Measurements from ENCODE around the gene UGT1A7.

Gene UGT1A7

GRCh38 chr2:233671290-233672161 lies 10.2 kb upstream of the UGT1A7 start, which contains the start of gene UGT1A9:
Gene UGT1A9 (plus strand): TSS chr2:233671898. CDS start chr2:233671935, 37 bp downstream.
- H3K9me3 ChIP-seq (ENCODE audit: severe bottlenecking) = no peaks in the 10 kb centered on the region
- no peaks in the 10 kb centered on the region for H3K4me1 ChIP-seq (ENCODE audit: insufficient read depth, poor library complexity, severe bottlenecking)
- H3K36me3 ChIP-seq (ENCODE audit: low read depth) = no peaks in the 10 kb centered on the region
- no peak for TF ChIP-seq CTCF (IDR thresholded peaks at IDR 0.05; ENCODE audit: poor library complexity, severe bottlenecking)
- no peak within 1 kb of the TSS for H3K4me3 ChIP-seq (ENCODE audit: severe bottlenecking)
- H3K27me3 ChIP-seq (ENCODE audit: insufficient read depth, poor library complexity, severe bottlenecking) = no peaks in the 10 kb centered on the region
- DNase-seq (ENCODE audit: low spot score) = no peak
- no peak for ATAC-seq (ENCODE audit: low read depth)
- no peak within 1 kb of the TSS for H3K27ac ChIP-seq (ENCODE audit: poor library complexity, severe bottlenecking)

- Histone ChIP-seq H3K9me3 (ENCODE audit: severe bottlenecking) (no peaks in the 10 kb centered on the region), H3K4me1 (ENCODE audit: insufficient read depth, poor library complexity, severe bottlenecking) (no peaks in the 10 kb centered on the region), H3K4me3 (ENCODE audit: severe bottlenecking) (no peak overlapping the region), H3K27ac (ENCODE audit: poor library complexity, severe bottlenecking) (no peak overlapping the region), H3K36me3 (ENCODE audit: low read depth) (no peaks in the 10 kb centered on the region), H3K27me3 (ENCODE audit: insufficient read depth, poor library complexity, severe bottlenecking) (no peaks in the 10 kb centered on the region)
- TF ChIP-seq CTCF (IDR thresholded peaks at IDR 0.05; ENCODE audit: poor library complexity, severe bottlenecking) = no peak
- DNase-seq (ENCODE audit: low spot score) = no peak
- no peak for ATAC-seq (ENCODE audit: low read depth)
Observed at GRCh38 chr2:233672886-233673285, 8.8 kb upstream of the UGT1A7 start.

- no peak overlapping the region for H3K4me3 ChIP-seq (ENCODE audit: severe bottlenecking)
Observed at GRCh38 chr2:233673896-233674295, 7.8 kb upstream of the UGT1A7 start.

GRCh38 chr2:233674314-233674713 lies 7.4 kb upstream of the UGT1A7 start:
- Histone ChIP-seq H3K27me3 (ENCODE audit: insufficient read depth, poor library complexity, severe bottlenecking) (no peaks in the 10 kb centered on the region), H3K4me3 (ENCODE audit: severe bottlenecking) (no peak overlapping the region), H3K27ac (ENCODE audit: poor library complexity, severe bottlenecking) (no peak overlapping the region), H3K36me3 (ENCODE audit: low read depth) (no peaks in the 10 kb centered on the region), H3K4me1 (ENCODE audit: insufficient read depth, poor library complexity, severe bottlenecking) (no peaks in the 10 kb centered on the region), H3K9me3 (ENCODE audit: severe bottlenecking) (no peaks in the 10 kb centered on the region)
- ATAC-seq (ENCODE audit: low read depth) (no peak), DNase-seq (ENCODE audit: low spot score) (no peak)
- no peak for TF ChIP-seq CTCF (IDR thresholded peaks at IDR 0.05; ENCODE audit: poor library complexity, severe bottlenecking)

More at GRCh38 chr2:233673896-233674295, 7.8 kb upstream of the UGT1A7 start:
- Histone ChIP-seq H3K36me3 (ENCODE audit: low read depth) (no peaks in the 10 kb centered on the region), H3K27me3 (ENCODE audit: insufficient read depth, poor library complexity, severe bottlenecking) (no peaks in the 10 kb centered on the region), H3K9me3 (ENCODE audit: severe bottlenecking) (no peaks in the 10 kb centered on the region), H3K4me1 (ENCODE audit: insufficient read depth, poor library complexity, severe bottlenecking) (no peaks in the 10 kb centered on the region), H3K27ac (ENCODE audit: poor library complexity, severe bottlenecking) (no peak overlapping the region)
- DNase-seq (ENCODE audit: low spot score) = no peak
- no peak for TF ChIP-seq CTCF (IDR thresholded peaks at IDR 0.05; ENCODE audit: poor library complexity, severe bottlenecking)
- no peak for ATAC-seq (ENCODE audit: low read depth)

DNA sequence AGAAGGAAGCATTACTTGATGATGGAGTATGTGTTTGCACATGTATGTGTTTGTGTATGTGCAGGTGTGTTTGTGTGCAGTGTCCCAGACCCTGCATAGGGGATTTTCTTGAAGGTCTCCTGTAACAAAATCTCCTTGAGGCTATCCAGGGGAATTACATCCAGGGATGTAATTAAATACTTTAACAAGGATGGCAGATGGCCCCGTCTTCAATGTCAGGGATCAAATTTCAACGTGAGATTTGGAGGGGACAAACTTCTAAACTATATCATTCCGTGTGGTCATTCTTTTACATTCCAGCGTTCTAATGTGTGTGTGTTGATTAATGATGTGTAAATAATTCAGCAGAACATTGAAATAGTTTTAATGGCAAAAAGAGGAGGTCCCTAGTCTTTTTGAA lies 6.7 kb upstream of the UGT1A7 start:
- Histone ChIP-seq H3K4me1 (ENCODE audit: insufficient read depth, poor library complexity, severe bottlenecking) (no peaks in the 10 kb centered on the region), H3K27me3 (ENCODE audit: insufficient read depth, poor library complexity, severe bottlenecking) (no peaks in the 10 kb centered on the region), H3K9me3 (ENCODE audit: severe bottlenecking) (no peaks in the 10 kb centered on the region), H3K4me3 (ENCODE audit: severe bottlenecking) (no peak overlapping the region), H3K27ac (ENCODE audit: poor library complexity, severe bottlenecking) (no peak overlapping the region), H3K36me3 (ENCODE audit: low read depth) (no peaks in the 10 kb centered on the region)
- no peak for DNase-seq (ENCODE audit: low spot score)
- no peak for TF ChIP-seq CTCF (IDR thresholded peaks at IDR 0.05; ENCODE audit: poor library complexity, severe bottlenecking)
- no peak for ATAC-seq (ENCODE audit: low read depth)
